ENCODE measurements around the gene CTCFL. TPM values are rescaled to one million over a fixed set of nuclear protein-coding genes. Genes with fewer than 3 reads are reported as not detected.

The CTCFL gene
- total RNA-seq, 1 donor from 2014 or later: 0.12 TPM

DNA sequence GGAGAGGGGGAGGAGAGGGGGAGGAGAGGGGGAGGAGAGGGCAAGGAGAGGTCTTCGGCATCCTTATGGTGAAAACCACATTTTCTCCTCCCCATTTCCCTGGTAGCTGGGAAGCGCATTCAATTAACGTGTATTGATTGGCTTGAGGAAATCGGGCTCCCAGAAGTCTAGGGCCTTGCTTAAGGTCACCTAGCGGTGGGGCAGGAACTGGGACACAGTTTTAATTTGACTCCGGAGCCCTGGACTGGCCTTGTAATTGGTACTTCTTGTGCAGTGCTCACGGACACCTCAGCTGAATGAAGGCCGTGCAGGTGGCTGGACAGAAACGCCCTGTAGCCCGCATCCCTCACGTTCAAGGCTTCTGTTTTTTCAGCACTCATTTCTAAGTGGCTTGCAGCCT lies 42.8 kb downstream of the CTCFL start:
- no peak for TF ChIP-seq CTCF (conservative IDR thresholded peaks at IDR 0.05; ENCODE audit: low read depth, low read length)
- DNase-seq (ENCODE audit: low read depth): no peak
- no peak overlapping the region for H3K4me3 ChIP-seq (ENCODE audit: low read depth, low read length)

DNA sequence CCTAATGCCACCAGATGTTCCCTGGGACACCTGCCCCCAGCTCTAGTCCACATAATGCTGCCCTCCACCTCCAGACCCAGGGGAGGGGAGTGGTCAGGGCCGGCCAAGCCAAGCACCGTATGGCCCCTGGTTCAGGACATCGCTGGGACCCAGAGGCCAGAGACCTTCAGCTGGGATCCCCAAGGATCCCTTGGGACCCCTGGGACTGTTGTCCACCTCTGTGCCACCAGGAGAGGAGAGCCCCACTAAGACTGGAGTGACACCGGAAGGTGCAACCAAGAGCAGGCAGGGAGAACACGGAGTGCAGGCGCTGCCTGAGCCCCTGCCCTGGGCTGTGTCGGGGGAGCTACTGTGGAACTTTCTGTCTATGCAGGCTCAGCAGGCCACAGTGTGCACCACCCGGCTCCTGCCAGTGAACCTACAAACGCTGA lies 43.6 kb downstream of the CTCFL start:
- no peak for TF ChIP-seq CTCF (conservative IDR thresholded peaks at IDR 0.05; ENCODE audit: low read depth, low read length)
- DNase-seq (ENCODE audit: low read depth): no peak
- H3K4me3 ChIP-seq (ENCODE audit: low read depth, low read length): no peak overlapping the region

GRCh38 chr20:57480444-57481160 lies 44.3 kb downstream of the CTCFL start:
- DNase-seq (ENCODE audit: low read depth): no peak
- H3K4me3 ChIP-seq (ENCODE audit: low read depth, low read length): no peak overlapping the region
- TF ChIP-seq CTCF (conservative IDR thresholded peaks at IDR 0.05; ENCODE audit: low read depth, low read length): no peak

DNA sequence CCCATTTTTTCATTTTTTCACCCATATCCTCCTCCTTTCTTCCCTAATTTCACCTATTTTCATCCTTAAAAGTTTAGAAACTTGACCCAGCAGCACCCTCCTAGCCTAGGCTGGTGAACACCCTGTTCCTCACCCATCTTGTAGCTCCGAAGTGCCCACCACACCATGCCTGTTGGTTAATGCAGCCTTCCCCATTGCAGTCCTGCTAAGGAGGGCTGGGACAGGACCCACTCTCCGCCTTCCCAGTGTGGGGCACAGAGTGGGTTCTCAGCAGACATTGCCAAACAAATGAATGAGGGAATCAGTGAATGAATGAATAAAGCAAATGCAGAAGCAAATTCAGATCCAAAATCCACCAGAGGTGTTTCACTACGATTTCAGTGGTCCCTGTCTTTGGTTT lies 45.7 kb downstream of the CTCFL start:
- TF ChIP-seq CTCF (conservative IDR thresholded peaks at IDR 0.05; ENCODE audit: low read depth, low read length): no peak
- H3K4me3 ChIP-seq (ENCODE audit: low read depth, low read length): no peak overlapping the region
- no peak for DNase-seq (ENCODE audit: low read depth)

DNA sequence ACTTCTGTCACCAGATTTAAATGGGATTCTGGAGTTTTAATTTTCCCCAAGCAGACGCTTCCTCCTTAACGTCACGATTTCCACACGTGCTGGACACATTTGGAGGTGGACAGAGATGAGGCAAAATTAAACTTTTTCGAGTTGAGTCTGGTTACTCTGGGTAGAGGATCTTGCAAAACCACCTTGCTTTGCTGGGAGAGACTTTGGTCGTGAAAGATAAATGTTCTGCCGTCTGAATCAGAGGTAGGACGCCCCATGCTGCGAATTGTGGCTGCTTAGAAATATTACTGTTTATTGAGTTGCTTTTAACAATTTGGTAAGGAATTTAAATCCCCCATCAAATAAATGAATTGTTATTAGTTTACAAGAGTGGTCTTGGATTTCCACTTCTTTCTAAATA lies 46.8 kb downstream of the CTCFL start:
- H3K4me3 ChIP-seq (ENCODE audit: low read depth, low read length): no peak overlapping the region
- TF ChIP-seq CTCF (conservative IDR thresholded peaks at IDR 0.05; ENCODE audit: low read depth, low read length): no peak

GRCh38 chr20:57476641-57477461 lies 48.1 kb downstream of the CTCFL start:
- no peak for TF ChIP-seq CTCF (conservative IDR thresholded peaks at IDR 0.05; ENCODE audit: low read depth, low read length)
- DNase-seq (ENCODE audit: low read depth): no peak
- no peak overlapping the region for H3K4me3 ChIP-seq (ENCODE audit: low read depth, low read length)

More for the DNA sequence above, 46.8 kb downstream of the CTCFL start:
- no peak for DNase-seq (ENCODE audit: low read depth)
